ENCODE data around the gene RHOH. TPM values are rescaled to one million over a fixed set of nuclear protein-coding genes. Genes with fewer than 3 reads are reported as not detected.

The RHOH gene
- total RNA-seq, 1 experiment from 2014 or later = 74.2 TPM

DNA sequence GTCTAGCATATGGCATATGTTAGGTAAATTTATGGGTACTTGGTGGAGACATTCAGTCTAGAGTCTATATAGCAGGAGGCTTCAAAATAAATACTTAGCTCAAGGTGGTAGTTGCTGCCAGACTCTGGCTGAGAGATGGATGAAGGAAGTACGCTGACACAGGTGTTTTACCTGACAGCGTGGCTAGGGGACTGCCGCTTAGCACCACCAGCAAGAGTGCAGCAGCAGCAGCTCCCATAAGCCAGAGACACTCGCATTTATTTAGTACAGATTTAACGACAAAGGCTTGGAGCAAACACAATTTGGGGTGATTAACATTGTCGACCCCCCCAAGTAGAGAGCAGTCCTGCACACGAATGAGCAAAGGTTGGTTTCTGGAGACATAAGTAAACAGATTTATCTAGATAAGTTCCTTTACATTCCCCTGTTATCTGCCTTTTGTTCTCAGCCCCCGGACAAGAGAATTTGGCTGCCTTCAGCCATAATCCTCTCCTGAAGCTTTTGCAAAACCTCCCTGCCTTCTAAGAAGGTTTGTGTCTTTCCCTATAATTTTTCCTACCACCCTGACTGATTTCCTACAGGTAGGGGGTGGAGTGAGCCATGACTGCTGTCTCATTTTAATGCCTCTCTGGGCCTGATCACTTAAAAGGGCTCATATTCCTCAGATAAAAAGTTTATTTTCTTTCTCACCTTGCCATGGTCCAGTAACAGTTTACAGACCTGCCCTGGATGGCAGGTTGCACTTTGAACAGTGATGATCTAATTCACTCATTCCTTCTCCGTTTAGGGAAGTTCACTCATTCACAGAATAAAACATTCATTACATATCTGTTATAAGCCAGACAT lies 64.6 kb downstream of the RHOH start:
- POLR2A ChIA-PET (ENCODE audit: low non-redundant PET) = no interaction called here
- Histone ChIP-seq H3K27me3 (replicated peaks; ENCODE audit: insufficient read depth, low read depth, low read length, poor library complexity) (no peaks in the 10 kb centered on the region), H3K27ac (ENCODE audit: low read depth, low read length, poor library complexity, severe bottlenecking) (no peak overlapping the region), H3K4me1 (ENCODE audit: insufficient read depth, low read length, poor library complexity, severe bottlenecking) (peaks cover 21% of the 10 kb centered on the region), H3K36me3 (ENCODE audit: insufficient read depth, low read length, poor library complexity, severe bottlenecking) (no peaks in the 10 kb centered on the region), H3K4me3 (ENCODE audit: low read depth, low read length, poor library complexity, severe bottlenecking) (no peak overlapping the region), H3K9me3 (ENCODE audit: low read depth, low read length, poor library complexity, severe bottlenecking) (no peaks in the 10 kb centered on the region)
- TF ChIP-seq, protein P1, sequence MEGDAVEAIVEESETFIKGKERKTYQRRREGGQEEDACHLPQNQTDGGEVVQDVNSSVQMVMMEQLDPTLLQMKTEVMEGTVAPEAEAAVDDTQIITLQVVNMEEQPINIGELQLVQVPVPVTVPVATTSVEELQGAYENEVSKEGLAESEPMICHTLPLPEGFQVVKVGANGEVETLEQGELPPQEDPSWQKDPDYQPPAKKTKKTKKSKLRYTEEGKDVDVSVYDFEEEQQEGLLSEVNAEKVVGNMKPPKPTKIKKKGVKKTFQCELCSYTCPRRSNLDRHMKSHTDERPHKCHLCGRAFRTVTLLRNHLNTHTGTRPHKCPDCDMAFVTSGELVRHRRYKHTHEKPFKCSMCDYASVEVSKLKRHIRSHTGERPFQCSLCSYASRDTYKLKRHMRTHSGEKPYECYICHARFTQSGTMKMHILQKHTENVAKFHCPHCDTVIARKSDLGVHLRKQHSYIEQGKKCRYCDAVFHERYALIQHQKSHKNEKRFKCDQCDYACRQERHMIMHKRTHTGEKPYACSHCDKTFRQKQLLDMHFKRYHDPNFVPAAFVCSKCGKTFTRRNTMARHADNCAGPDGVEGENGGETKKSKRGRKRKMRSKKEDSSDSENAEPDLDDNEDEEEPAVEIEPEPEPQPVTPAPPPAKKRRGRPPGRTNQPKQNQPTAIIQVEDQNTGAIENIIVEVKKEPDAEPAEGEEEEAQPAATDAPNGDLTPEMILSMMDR (conservative IDR thresholded peaks at IDR 0.05; ENCODE audit: low read depth, low read length) = no peak
- no peak for TF ChIP-seq EZH2 (IDR thresholded peaks at IDR 0.05; ENCODE audit: borderline replicate concordance, low read depth, low read length, poor library complexity, severe bottlenecking)
- no TSS peak for BruUV-seq (replicated peaks)
- intact Hi-C loops (cut with micrococcal nuclease; ENCODE audit: unreplicated experiment) = no loop called here
- CTCF ChIA-PET = no interaction called here
- no peak for DNase-seq (ENCODE audit: low spot score)

DNA sequence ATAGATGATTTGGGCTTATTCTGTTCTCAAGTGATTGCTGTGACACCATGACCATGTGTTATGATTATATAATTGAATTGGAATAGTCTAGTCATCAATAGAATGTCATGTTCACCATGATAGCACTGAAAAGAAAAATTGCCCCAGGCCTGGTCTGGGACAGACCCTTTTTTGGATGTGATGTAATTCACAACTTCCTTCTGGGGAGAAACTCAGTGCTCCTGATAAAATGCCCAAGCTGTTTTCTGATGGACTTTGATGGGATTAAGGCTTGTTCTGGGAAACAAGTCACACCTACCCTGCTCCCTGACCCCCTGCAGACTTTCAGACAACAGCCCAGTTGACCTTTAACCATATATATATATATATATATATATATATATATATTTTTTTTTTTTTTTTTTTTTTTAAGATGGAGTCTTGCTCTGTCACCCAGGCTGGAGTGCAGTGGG lies 65.3 kb downstream of the RHOH start:
- no peak overlapping the region for H3K27ac ChIP-seq (ENCODE audit: low read depth, low read length, poor library complexity, severe bottlenecking)
- BruUV-seq (replicated peaks) = no TSS peak
- no peaks in the 10 kb centered on the region for H3K9me3 ChIP-seq (ENCODE audit: low read depth, low read length, poor library complexity, severe bottlenecking)
- intact Hi-C loops (cut with micrococcal nuclease; ENCODE audit: unreplicated experiment) = no loop called here
- H3K27me3 ChIP-seq (replicated peaks; ENCODE audit: insufficient read depth, low read depth, low read length, poor library complexity) = no peaks in the 10 kb centered on the region
- no peak for DNase-seq (ENCODE audit: low spot score)
- no peak overlapping the region for H3K4me3 ChIP-seq (ENCODE audit: low read depth, low read length, poor library complexity, severe bottlenecking)
- peaks cover 22% of the 10 kb centered on the region for H3K4me1 ChIP-seq (ENCODE audit: insufficient read depth, low read length, poor library complexity, severe bottlenecking)
- H3K36me3 ChIP-seq (ENCODE audit: insufficient read depth, low read length, poor library complexity, severe bottlenecking) = no peaks in the 10 kb centered on the region
- ChIA-PET POLR2A (ENCODE audit: low non-redundant PET) (no interaction called here), CTCF (no interaction called here)
- TF ChIP-seq, protein P1 (conservative IDR thresholded peaks at IDR 0.05; ENCODE audit: low read depth, low read length) = no peak
- no peak for TF ChIP-seq EZH2 (IDR thresholded peaks at IDR 0.05; ENCODE audit: borderline replicate concordance, low read depth, low read length, poor library complexity, severe bottlenecking)

- peaks cover 22% of the 10 kb centered on the region for H3K4me1 ChIP-seq (ENCODE audit: insufficient read depth, low read length, poor library complexity, severe bottlenecking)
- H3K27me3 ChIP-seq (replicated peaks; ENCODE audit: insufficient read depth, low read depth, low read length, poor library complexity) = no peaks in the 10 kb centered on the region
- DNase-seq (ENCODE audit: low spot score) = no peak
- no peak for TF ChIP-seq EZH2 (IDR thresholded peaks at IDR 0.05; ENCODE audit: borderline replicate concordance, low read depth, low read length, poor library complexity, severe bottlenecking)
- TF ChIP-seq, protein P1 (conservative IDR thresholded peaks at IDR 0.05; ENCODE audit: low read depth, low read length) = no peak
- no TSS peak for BruUV-seq (replicated peaks)
- intact Hi-C loops (cut with micrococcal nuclease; ENCODE audit: unreplicated experiment) = no loop called here
- no peak overlapping the region for H3K27ac ChIP-seq (ENCODE audit: low read depth, low read length, poor library complexity, severe bottlenecking)
- ChIA-PET CTCF (no interaction called here), POLR2A (ENCODE audit: low non-redundant PET) (no interaction called here)
- no peaks in the 10 kb centered on the region for H3K36me3 ChIP-seq (ENCODE audit: insufficient read depth, low read length, poor library complexity, severe bottlenecking)
- no peak overlapping the region for H3K4me3 ChIP-seq (ENCODE audit: low read depth, low read length, poor library complexity, severe bottlenecking)
- no peaks in the 10 kb centered on the region for H3K9me3 ChIP-seq (ENCODE audit: low read depth, low read length, poor library complexity, severe bottlenecking)
These were observed 66.0 kb downstream of the RHOH start for GRCh38 chr4:40262861-40263260.

Data from A673 (cell line).